Measurements from ENCODE around the gene POLR1B.
"Not testable (repeated sequence)": the region's sequence is repeated elsewhere in the genome, so short reads cannot be mapped to it uniquely, and the experiment has no call there.

POLR1B gene

GRCh38 chr2:112542123-112542983 is at the start of gene POLR1B:
POLR1B (plus strand) TSS chr2:112542465; CDS start chr2:112542495, 30 bp downstream.
- DNase-seq (ENCODE audit: low read depth, low spot score): peak; percentile 79
- no peaks in the 10 kb centered on the region for H3K9me3 ChIP-seq (ENCODE audit: control insufficient read depth, insufficient read depth, low read length)
- peaks cover 1% of the 10 kb centered on the region; the same call in 1 of the 2 replicates for H3K36me3 ChIP-seq (ENCODE audit: control insufficient read depth, insufficient read depth, low read length)
- H3K27me3 ChIP-seq (ENCODE audit: control insufficient read depth, insufficient read depth, low read length): no peaks in the 10 kb centered on the region
- H3K4me3 ChIP-seq (ENCODE audit: low read length): peak within 1 kb of the TSS; percentile 84
- H3K27ac ChIP-seq (ENCODE audit: low read length): no peak within 1 kb of the TSS
- no peaks in the 10 kb centered on the region for H3K4me1 ChIP-seq (ENCODE audit: control insufficient read depth, insufficient read depth, low read length)
- no CpG with 5 or more reads among the region's 67 CpGs for WGBS (ENCODE audit: insufficient coverage, insufficient read length)

GRCh38 chr2:112493048-112493447 is 49.2 kb upstream of the POLR1B start:
- Histone ChIP-seq H3K4me1 (ENCODE audit: control insufficient read depth, insufficient read depth, low read length) (peaks cover 1% of the 10 kb centered on the region; the same call in 1 of the 2 replicates), H3K36me3 (ENCODE audit: control insufficient read depth, insufficient read depth, low read length) (no peaks in the 10 kb centered on the region), H3K27me3 (ENCODE audit: control insufficient read depth, insufficient read depth, low read length) (no peaks in the 10 kb centered on the region), H3K9me3 (ENCODE audit: control insufficient read depth, insufficient read depth, low read length) (no peaks in the 10 kb centered on the region), H3K4me3 (ENCODE audit: low read length) (no peak overlapping the region), H3K27ac (ENCODE audit: low read length) (no peak overlapping the region)
- WGBS (ENCODE audit: insufficient coverage, insufficient read length): no CpG with 5 or more reads among the region's 3 CpGs
- DNase-seq (ENCODE audit: low read depth, low spot score): no peak

- WGBS (ENCODE audit: insufficient coverage, insufficient read length): no CpG with 5 or more reads among the region's 9 CpGs
- Histone ChIP-seq H3K9me3 (ENCODE audit: control insufficient read depth, insufficient read depth, low read length) (no peaks in the 10 kb centered on the region), H3K36me3 (ENCODE audit: control insufficient read depth, insufficient read depth, low read length) (no peaks in the 10 kb centered on the region), H3K4me1 (ENCODE audit: control insufficient read depth, insufficient read depth, low read length) (peaks cover 1% of the 10 kb centered on the region; the same call in 1 of the 2 replicates), H3K27me3 (ENCODE audit: control insufficient read depth, insufficient read depth, low read length) (no peaks in the 10 kb centered on the region), H3K4me3 (ENCODE audit: low read length) (no peak overlapping the region), H3K27ac (ENCODE audit: low read length) (no peak overlapping the region)
- DNase-seq (ENCODE audit: low read depth, low spot score): no peak
Measured at GRCh38 chr2:112493858-112494648, 48.2 kb upstream of the POLR1B start.

GRCh38 chr2:112494828-112495227 is 47.4 kb upstream of the POLR1B start:
- no peak for DNase-seq (ENCODE audit: low read depth, low spot score)
- Histone ChIP-seq H3K4me1 (ENCODE audit: control insufficient read depth, insufficient read depth, low read length) (peaks cover 1% of the 10 kb centered on the region; the same call in 1 of the 2 replicates), H3K27ac (ENCODE audit: low read length) (no peak overlapping the region), H3K9me3 (ENCODE audit: control insufficient read depth, insufficient read depth, low read length) (no peaks in the 10 kb centered on the region), H3K36me3 (ENCODE audit: control insufficient read depth, insufficient read depth, low read length) (no peaks in the 10 kb centered on the region), H3K4me3 (ENCODE audit: low read length) (no peak overlapping the region), H3K27me3 (ENCODE audit: control insufficient read depth, insufficient read depth, low read length) (no peaks in the 10 kb centered on the region)
- no CpG with 5 or more reads among the region's 5 CpGs for WGBS (ENCODE audit: insufficient coverage, insufficient read length)

- not testable (repeated sequence) for H3K27ac ChIP-seq (ENCODE audit: low read length); H3K27me3 ChIP-seq (ENCODE audit: control insufficient read depth, insufficient read depth, low read length); DNase-seq (ENCODE audit: low read depth, low spot score); H3K4me1 ChIP-seq (ENCODE audit: control insufficient read depth, insufficient read depth, low read length); H3K4me3 ChIP-seq (ENCODE audit: low read length); H3K36me3 ChIP-seq (ENCODE audit: control insufficient read depth, insufficient read depth, low read length); H3K9me3 ChIP-seq (ENCODE audit: control insufficient read depth, insufficient read depth, low read length)
- WGBS (ENCODE audit: insufficient coverage, insufficient read length): no CpG with 5 or more reads among the region's 4 CpGs
Measured at GRCh38 chr2:112495878-112496277, 46.4 kb upstream of the POLR1B start.

GRCh38 chr2:112500850-112501484 is 41.3 kb upstream of the POLR1B start:
- H3K27me3 ChIP-seq (ENCODE audit: control insufficient read depth, insufficient read depth, low read length); H3K27ac ChIP-seq (ENCODE audit: low read length); H3K4me1 ChIP-seq (ENCODE audit: control insufficient read depth, insufficient read depth, low read length); H3K4me3 ChIP-seq (ENCODE audit: low read length); DNase-seq (ENCODE audit: low read depth, low spot score); H3K36me3 ChIP-seq (ENCODE audit: control insufficient read depth, insufficient read depth, low read length); H3K9me3 ChIP-seq (ENCODE audit: control insufficient read depth, insufficient read depth, low read length): not testable (repeated sequence)
- no CpG with 5 or more reads among the region's 10 CpGs for WGBS (ENCODE audit: insufficient coverage, insufficient read length)

- H3K4me1 ChIP-seq (ENCODE audit: control insufficient read depth, insufficient read depth, low read length); H3K27me3 ChIP-seq (ENCODE audit: control insufficient read depth, insufficient read depth, low read length); H3K36me3 ChIP-seq (ENCODE audit: control insufficient read depth, insufficient read depth, low read length); H3K9me3 ChIP-seq (ENCODE audit: control insufficient read depth, insufficient read depth, low read length); H3K27ac ChIP-seq (ENCODE audit: low read length); H3K4me3 ChIP-seq (ENCODE audit: low read length); DNase-seq (ENCODE audit: low read depth, low spot score): not testable (repeated sequence)
- no CpG with 5 or more reads among the region's 32 CpGs for WGBS (ENCODE audit: insufficient coverage, insufficient read length)
Measured at GRCh38 chr2:112509239-112509998, 32.8 kb upstream of the POLR1B start.

GRCh38 chr2:112516801-112517200 is 25.5 kb upstream of the POLR1B start:
- Histone ChIP-seq H3K9me3 (ENCODE audit: control insufficient read depth, insufficient read depth, low read length) (no peaks in the 10 kb centered on the region), H3K4me1 (ENCODE audit: control insufficient read depth, insufficient read depth, low read length) (no peaks in the 10 kb centered on the region), H3K4me3 (ENCODE audit: low read length) (no peak overlapping the region), H3K27ac (ENCODE audit: low read length) (no peak overlapping the region), H3K36me3 (ENCODE audit: control insufficient read depth, insufficient read depth, low read length) (peaks cover 9% of the 10 kb centered on the region; the same call in 1 of the 2 replicates), H3K27me3 (ENCODE audit: control insufficient read depth, insufficient read depth, low read length) (no peaks in the 10 kb centered on the region)
- no CpG with 5 or more reads among the region's 3 CpGs for WGBS (ENCODE audit: insufficient coverage, insufficient read length)
- DNase-seq (ENCODE audit: low read depth, low spot score): no peak

GRCh38 chr2:112518807-112519206 is 23.5 kb upstream of the POLR1B start:
- Histone ChIP-seq H3K4me3 (ENCODE audit: low read length) (no peak overlapping the region), H3K36me3 (ENCODE audit: control insufficient read depth, insufficient read depth, low read length) (peaks cover 9% of the 10 kb centered on the region; the same call in 1 of the 2 replicates)
- no CpG with 5 or more reads among the region's 7 CpGs for WGBS (ENCODE audit: insufficient coverage, insufficient read length)

More at GRCh38 chr2:112518807-112519206, 23.5 kb upstream of the POLR1B start:
- Histone ChIP-seq H3K4me1 (ENCODE audit: control insufficient read depth, insufficient read depth, low read length) (no peaks in the 10 kb centered on the region), H3K27ac (ENCODE audit: low read length) (no peak overlapping the region), H3K9me3 (ENCODE audit: control insufficient read depth, insufficient read depth, low read length) (no peaks in the 10 kb centered on the region), H3K27me3 (ENCODE audit: control insufficient read depth, insufficient read depth, low read length) (no peaks in the 10 kb centered on the region)
- DNase-seq (ENCODE audit: low read depth, low spot score): no peak
